A549 (cell line): ENCODE results near the gene CCR5AS.

Experiments used
- ATAC-seq, 2 experiments: fragments of 200-7000 bp in 1 of 2; fragments of >200 bp in 1 of 2; cut with Nextera tagmentation in 1 of 2; cut with Tn5 transposase in 1 of 2; 3 replicates each; pipeline versions ENCODE4 v1.8.0 to v1.9.1; 2018 to 2020; ENCODE audit warnings: mild to moderate bottlenecking in 1 of 2, moderate library complexity in 1 of 2
- CTCF ChIA-PET: fragments of 300-600 bp; sonication (Branson Sonifier 250); formaldehyde crosslinking; extraction: SDS; loops from one replicate; lab custom pipeline; 2021; ENCODE audit warnings: antibody characterized with exemption, inconsistent platforms; lab: Yijun Ruan, JAX
- POLR2A ChIA-PET: fragments of 350-600 bp; formaldehyde crosslinking; extraction: SDS; loops from one replicate; lab custom pipeline; 2021; ENCODE audit warnings: antibody characterized with exemption, inconsistent platforms; lab: Yijun Ruan, JAX
- DNase-seq, 2 experiments: peaks; one replicate each; pipeline versions ENCODE4 v3.0.0 to v3.0.0-alpha.2; 2011 to 2016; ENCODE audit warnings: low read depth in 1 of 2, low spot score in 1 of 2
- FAIRE-seq: peaks from 2 replicates; lab custom pipeline; 2011; peaks lifted over from hg19 to GRCh38; lab: Jason Lieb, UNC
- H3K27ac ChIP-seq, 2 experiments: fragments of >200 bp; sonication (Bioruptor Twin); formaldehyde crosslinking; 3 replicates each; pipeline ENCODE4 v1.5.1; 2016 to 2017
- H3K4me1 ChIP-seq: fragments of >200 bp; sonication (Bioruptor Twin); formaldehyde crosslinking; 3 replicates; pipeline ENCODE4 v1.6.1; 2016
- H3K4me2 ChIP-seq: fragments of >200 bp; sonication (Bioruptor Twin); formaldehyde crosslinking; 3 replicates; pipeline ENCODE4 v1.6.1; 2016
- H3K4me3 ChIP-seq: fragments of >200 bp; sonication (Bioruptor Twin); formaldehyde crosslinking; 3 replicates; pipeline ENCODE4 v1.5.1; 2016
- H3K9me3 ChIP-seq: fragments of >200 bp; sonication (Bioruptor Twin); formaldehyde crosslinking; 3 replicates; pipeline ENCODE4 v1.6.1; 2016
- CBX2 ChIP-seq: fragments of 200-600 bp; sonication (generic); IDR thresholded peaks from 2 replicates; pipeline ENCODE4 v1.6.1; 2016; ENCODE audit warnings: low read depth, mild to moderate bottlenecking, borderline replicate concordance
- CEBPB ChIP-seq, 2 experiments: fragments of >200 bp in 1 of 2; sonication (Bioruptor Twin) in 1 of 2; formaldehyde crosslinking in 1 of 2; IDR thresholded peaks; 2 replicates each; pipeline ENCODE4 v1.6.1; 2012 to 2016
- CHD2 ChIP-seq: fragments of 150-350 bp; IDR thresholded peaks from 2 replicates; pipeline ENCODE4 v1.6.1; 2014; ENCODE audit warnings: low read length; ENCODE audit not compliant: partially characterized antibody
- EHF ChIP-seq: fragments of 250-450 bp; sonication (Bioruptor Pico); IDR thresholded peaks from 2 replicates; pipeline ENCODE4 v1.5.0; 2020; ENCODE audit warnings: mild to moderate bottlenecking
- EHMT2 ChIP-seq: fragments of 200-600 bp; sonication (generic); IDR thresholded peaks from 2 replicates; pipeline ENCODE4 v1.6.1; 2016; ENCODE audit warnings: antibody characterized with exemption, low read depth, mild to moderate bottlenecking, moderate library complexity
- FOSB ChIP-seq: fragments of 250-450 bp; sonication (Bioruptor Pico); IDR thresholded peaks from 2 replicates; pipeline ENCODE4 v1.5.0; 2020; ENCODE audit warnings: mild to moderate bottlenecking, moderate library complexity
- FOSL2 ChIP-seq, 2 experiments: fragments of 450-650 bp in 1 of 2; fragments of >200 bp in 1 of 2; sonication (Bioruptor Twin) in 1 of 2; formaldehyde crosslinking; IDR thresholded peaks; 2 replicates each; pipeline versions ENCODE4 v1.5.0 to v1.6.1; 2016 to 2020; ENCODE audit warnings: mild to moderate bottlenecking in 1 of 2, moderate library complexity in 1 of 2
- GATA3 ChIP-seq: IDR thresholded peaks from 2 replicates; pipeline ENCODE4 v1.6.1; 2012; ENCODE audit warnings: borderline replicate concordance
- HDAC2 ChIP-seq: fragments of 200-600 bp; sonication (generic); IDR thresholded peaks from 2 replicates; pipeline ENCODE4 v1.6.1; 2016
- HEYL ChIP-seq: fragments of 250-450 bp; sonication (Bioruptor Pico); IDR thresholded peaks from 2 replicates; pipeline ENCODE4 v1.8.0; 2021; ENCODE audit warnings: mild to moderate bottlenecking, moderate library complexity
- JUNB ChIP-seq: fragments of >200 bp; sonication (Bioruptor Twin); formaldehyde crosslinking; IDR thresholded peaks from 2 replicates; pipeline ENCODE4 v1.6.1; 2016
- KDM1A ChIP-seq: fragments of 200-600 bp; sonication (generic); IDR thresholded peaks from 2 replicates; pipeline ENCODE4 v1.6.1; 2016; ENCODE audit warnings: low read depth, mild to moderate bottlenecking
- KDM5A ChIP-seq: fragments of 200-600 bp; sonication (generic); IDR thresholded peaks from 2 replicates; pipeline ENCODE4 v1.6.1; 2016; ENCODE audit warnings: antibody characterized with exemption, mild to moderate bottlenecking
- MAFK ChIP-seq: fragments of 450-650 bp; IDR thresholded peaks from 2 replicates; pipeline ENCODE4 v1.6.1; 2014; ENCODE audit not compliant: partially characterized antibody
- MYC ChIP-seq: IDR thresholded peaks from 2 replicates; pipeline ENCODE4 v1.6.1; 2012; ENCODE audit warnings: mild to moderate bottlenecking, inconsistent platforms, low read length, improper control_type of control experiment, borderline replicate concordance
- NR3C1 ChIP-seq: fragments of >200 bp; sonication (Bioruptor Twin); formaldehyde crosslinking; IDR thresholded peaks from 3 replicates; pipeline ENCODE4 v1.6.1; 2017
- PHF8 ChIP-seq: fragments of 200-600 bp; sonication (generic); IDR thresholded peaks from 2 replicates; pipeline ENCODE4 v1.6.1; 2016; ENCODE audit warnings: low read depth, mild to moderate bottlenecking, antibody characterized with exemption, moderate library complexity, borderline replicate concordance
- RARB ChIP-seq: fragments of 250-450 bp; sonication (Bioruptor Pico); IDR thresholded peaks from 2 replicates; pipeline ENCODE4 v1.8.0; 2021; ENCODE audit warnings: mild to moderate bottlenecking, moderate library complexity
- RCOR1 ChIP-seq: fragments of 150-350 bp; IDR thresholded peaks from 2 replicates; pipeline ENCODE4 v1.6.1; 2014; ENCODE audit warnings: antibody characterized with exemption, low read length, low read depth
- SMC3 ChIP-seq: fragments of >200 bp; sonication (Bioruptor Twin); formaldehyde crosslinking; IDR thresholded peaks from 3 replicates; pipeline ENCODE4 v1.6.1; 2018; ENCODE audit warnings: inconsistent platforms
- TFCP2L1 ChIP-seq: fragments of 250-450 bp; sonication (Bioruptor Pico); IDR thresholded peaks from 2 replicates; pipeline ENCODE4 v1.5.0; 2021; ENCODE audit warnings: mild to moderate bottlenecking
- TP53 ChIP-seq: fragments of 250-450 bp; sonication (Bioruptor Pico); IDR thresholded peaks from 2 replicates; pipeline ENCODE4 v1.5.0; 2021; ENCODE audit warnings: mild to moderate bottlenecking, moderate library complexity
- ZFP36 ChIP-seq: fragments of 450-650 bp; IDR thresholded peaks from 2 replicates; pipeline ENCODE4 v1.6.1; 2014; ENCODE audit warnings: borderline replicate concordance; ENCODE audit not compliant: partially characterized antibody
- WGBS: methylation state at CpG from one replicate; pipeline ENCODE4 v1.1.6; 2017; ENCODE audit errors: missing lambda C conversion rate; 5-methylcytosine and 5-hydroxymethylcytosine counted together
- TF ChIP-seq, protein P1 (sequence below): IDR thresholded peaks from 2 replicates; pipeline ENCODE4 v1.6.1; 2012; ENCODE audit warnings: low read depth, borderline replicate concordance
- TF ChIP-seq, protein P2 (sequence below): fragments of 450-650 bp; IDR thresholded peaks from 2 replicates; pipeline ENCODE4 v1.6.1; 2014; ENCODE audit warnings: antibody characterized with exemption
- TF ChIP-seq, protein P3 (sequence below): fragments of >200 bp; sonication (Bioruptor Twin); formaldehyde crosslinking; IDR thresholded peaks from 3 replicates; pipeline ENCODE4 v1.6.1; 2016
- TF ChIP-seq, protein P4 (sequence below): fragments of >200 bp; sonication (Bioruptor Twin); formaldehyde crosslinking; IDR thresholded peaks from 2 replicates; pipeline ENCODE4 v1.6.1; 2016

CCR5AS gene

DNA sequence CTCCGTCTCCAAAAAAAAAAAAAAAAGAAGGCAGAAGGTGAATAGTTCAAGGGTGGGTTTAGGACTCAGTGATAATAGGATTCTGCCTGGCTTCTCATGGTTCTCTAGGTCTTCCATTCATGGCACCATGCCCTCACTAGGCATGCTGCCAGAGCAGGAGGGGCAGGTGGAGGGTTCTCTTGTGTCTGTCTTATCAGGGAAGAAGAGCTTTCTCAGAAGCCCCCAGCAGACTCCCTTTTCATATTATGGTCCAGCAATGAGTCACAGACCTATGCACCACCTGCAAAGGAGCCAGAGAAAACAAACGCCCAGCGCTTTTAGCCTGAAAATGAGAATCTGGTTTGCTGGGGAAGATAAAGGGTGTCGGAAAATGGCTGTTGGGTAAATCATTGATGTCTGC, 50.0 kb downstream of the CCR5AS start:
- no peaks in the 10 kb centered on the region for H3K4me1 ChIP-seq
- POLR2A ChIA-PET = no interaction called here
- no peaks in the 10 kb centered on the region for H3K9me3 ChIP-seq
- CTCF ChIA-PET = interaction anchor here (0.6 kb wide), 1 partner anchor 226 kb away, joined by 5 read pairs; no protein-coding TSS in a partner anchor
- no peak for ATAC-seq
- no peak overlapping the region for H3K27ac ChIP-seq
- WGBS = 49% methylated on average over 4 of the region's 4 CpGs
- no peak for TF ChIP-seq TFCP2L1 (CRISPR knock-in tag)
- TF ChIP-seq CHD2 = no peak
- TF ChIP-seq NR3C1 = no peak
- TF ChIP-seq CEBPB (IDR thresholded peaks at IDR 0.05) = no peak
- no peak for TF ChIP-seq GATA3
- TF ChIP-seq PHF8 = no peak
- TF ChIP-seq, protein P1, sequence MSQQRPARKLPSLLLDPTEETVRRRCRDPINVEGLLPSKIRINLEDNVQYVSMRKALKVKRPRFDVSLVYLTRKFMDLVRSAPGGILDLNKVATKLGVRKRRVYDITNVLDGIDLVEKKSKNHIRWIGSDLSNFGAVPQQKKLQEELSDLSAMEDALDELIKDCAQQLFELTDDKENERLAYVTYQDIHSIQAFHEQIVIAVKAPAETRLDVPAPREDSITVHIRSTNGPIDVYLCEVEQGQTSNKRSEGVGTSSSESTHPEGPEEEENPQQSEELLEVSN = no peak
- no peak for TF ChIP-seq KDM5A
- TF ChIP-seq FOSL2 (IDR thresholded peaks at IDR 0.05) = no peak
- no peak for TF ChIP-seq FOSL2 (CRISPR knock-in tag; IDR thresholded peaks at IDR 0.05)
- TF ChIP-seq, protein P2, sequence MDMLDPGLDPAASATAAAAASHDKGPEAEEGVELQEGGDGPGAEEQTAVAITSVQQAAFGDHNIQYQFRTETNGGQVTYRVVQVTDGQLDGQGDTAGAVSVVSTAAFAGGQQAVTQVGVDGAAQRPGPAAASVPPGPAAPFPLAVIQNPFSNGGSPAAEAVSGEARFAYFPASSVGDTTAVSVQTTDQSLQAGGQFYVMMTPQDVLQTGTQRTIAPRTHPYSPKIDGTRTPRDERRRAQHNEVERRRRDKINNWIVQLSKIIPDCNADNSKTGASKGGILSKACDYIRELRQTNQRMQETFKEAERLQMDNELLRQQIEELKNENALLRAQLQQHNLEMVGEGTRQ = no peak
- TF ChIP-seq, protein P3, sequence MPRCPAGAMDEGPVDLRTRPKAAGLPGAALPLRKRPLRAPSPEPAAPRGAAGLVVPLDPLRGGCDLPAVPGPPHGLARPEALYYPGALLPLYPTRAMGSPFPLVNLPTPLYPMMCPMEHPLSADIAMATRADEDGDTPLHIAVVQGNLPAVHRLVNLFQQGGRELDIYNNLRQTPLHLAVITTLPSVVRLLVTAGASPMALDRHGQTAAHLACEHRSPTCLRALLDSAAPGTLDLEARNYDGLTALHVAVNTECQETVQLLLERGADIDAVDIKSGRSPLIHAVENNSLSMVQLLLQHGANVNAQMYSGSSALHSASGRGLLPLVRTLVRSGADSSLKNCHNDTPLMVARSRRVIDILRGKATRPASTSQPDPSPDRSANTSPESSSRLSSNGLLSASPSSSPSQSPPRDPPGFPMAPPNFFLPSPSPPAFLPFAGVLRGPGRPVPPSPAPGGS = no peak
- TF ChIP-seq HDAC2 = no peak
- no peak for TF ChIP-seq JUNB
- TF ChIP-seq KDM1A = no peak
- TF ChIP-seq TP53 (CRISPR knock-in tag) = no peak
- TF ChIP-seq RCOR1 = no peak
- TF ChIP-seq MYC = no peak
- TF ChIP-seq, all 56 proteins: peak for 0
- FAIRE-seq (no peak), DNase-seq (no peak)
- Histone ChIP-seq H3K4me3 (no peak overlapping the region), H3K4me2 (no peak overlapping the region)

DNA sequence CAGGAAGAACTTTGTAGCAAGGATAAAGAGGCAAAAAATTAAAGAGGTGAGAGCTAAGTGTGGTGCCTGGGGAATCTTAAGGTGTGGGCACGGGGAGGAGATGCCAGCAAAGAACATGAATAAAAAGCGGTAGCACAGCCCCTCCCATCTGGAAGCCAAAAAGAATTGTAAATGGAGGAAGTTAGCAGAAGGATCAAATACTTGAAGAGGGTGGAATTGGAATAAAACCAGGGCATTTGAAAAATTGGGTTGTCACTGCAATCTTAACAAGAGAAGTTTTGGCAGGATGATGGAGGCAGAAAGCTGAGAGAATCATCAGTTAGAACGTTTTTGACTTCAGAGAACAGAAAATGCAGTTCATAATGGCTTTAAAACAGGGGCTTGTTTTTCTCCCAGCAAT, 50.6 kb downstream of the CCR5AS start:
- Histone ChIP-seq H3K9me3 (no peaks in the 10 kb centered on the region), H3K4me1 (no peaks in the 10 kb centered on the region), H3K27ac (no peak overlapping the region), H3K4me2 (no peak overlapping the region), H3K4me3 (no peak overlapping the region)
- CTCF ChIA-PET = no interaction called here
- DNase-seq (no peak), ATAC-seq (no peak), FAIRE-seq (no peak)
- POLR2A ChIA-PET = no interaction called here
- TF ChIP-seq, protein P2 = no peak
- TF ChIP-seq RARB (CRISPR knock-in tag) (no peak), ZFP36 (no peak), PHF8 (no peak), SMC3 (no peak), MAFK (no peak), HDAC2 (no peak), EHF (CRISPR knock-in tag) (no peak), CEBPB (IDR thresholded peaks at IDR 0.05) (no peak), EHMT2 (no peak), HEYL (CRISPR knock-in tag) (no peak), FOSB (CRISPR knock-in tag) (no peak), CBX2 (no peak)
- TF ChIP-seq, protein P4, sequence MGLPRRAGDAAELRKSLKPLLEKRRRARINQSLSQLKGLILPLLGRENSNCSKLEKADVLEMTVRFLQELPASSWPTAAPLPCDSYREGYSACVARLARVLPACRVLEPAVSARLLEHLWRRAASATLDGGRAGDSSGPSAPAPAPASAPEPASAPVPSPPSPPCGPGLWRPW = no peak
- TF ChIP-seq, protein P3 = no peak
- 2% methylated on average over 3 of the region's 3 CpGs for WGBS
